GM18508 (cell line): ENCODE data around the gene DDX5.

Experiments used
- ATAC-seq: cut with Tn5 transposase; IDR thresholded peaks from one replicate; pipeline ENCODE4 v1.9.1; 2021; ENCODE audit warnings: moderate number of reproducible peaks; ENCODE audit not compliant: insufficient read depth, unreplicated experiment

The DDX5 gene

DNA sequence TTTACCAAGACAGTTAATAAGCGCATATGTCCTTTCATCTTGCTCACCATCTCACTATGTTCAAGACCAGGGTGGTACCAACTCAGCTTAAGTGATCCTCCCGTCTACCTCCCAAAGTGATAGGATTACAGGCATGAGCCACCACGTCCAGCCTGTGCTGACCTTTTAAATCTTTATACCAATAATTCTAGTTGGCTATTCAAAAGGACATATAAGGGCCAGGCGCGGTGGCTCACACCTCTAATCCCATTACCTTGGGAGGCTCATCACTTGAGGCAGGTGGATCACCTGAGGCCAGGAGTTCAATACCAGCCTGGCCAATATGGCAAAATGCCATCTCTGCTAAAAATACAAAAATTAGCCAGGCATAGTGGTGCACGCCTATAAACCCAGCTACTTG, 3.1 kb upstream of the DDX5 start:
- no peak for ATAC-seq

DNA sequence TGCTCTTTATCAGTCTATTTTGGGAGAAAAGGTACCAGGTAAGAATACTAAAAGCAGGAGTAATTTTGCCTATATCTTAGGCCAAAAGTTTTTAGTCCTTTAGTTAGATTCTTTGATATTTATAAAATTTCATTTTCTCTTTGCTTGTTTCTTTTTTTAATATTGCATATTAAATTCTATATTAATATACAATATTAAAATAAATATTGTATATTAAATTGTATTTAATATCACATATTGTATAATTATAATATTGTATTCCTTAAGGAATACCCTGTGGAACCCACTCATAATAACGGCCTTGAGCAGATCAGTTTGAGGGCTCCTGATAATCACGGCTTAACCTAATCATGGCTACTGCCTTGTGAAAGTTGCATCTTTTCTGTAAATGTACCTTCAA, 2.6 kb upstream of the DDX5 start:
- ATAC-seq: no peak

DNA sequence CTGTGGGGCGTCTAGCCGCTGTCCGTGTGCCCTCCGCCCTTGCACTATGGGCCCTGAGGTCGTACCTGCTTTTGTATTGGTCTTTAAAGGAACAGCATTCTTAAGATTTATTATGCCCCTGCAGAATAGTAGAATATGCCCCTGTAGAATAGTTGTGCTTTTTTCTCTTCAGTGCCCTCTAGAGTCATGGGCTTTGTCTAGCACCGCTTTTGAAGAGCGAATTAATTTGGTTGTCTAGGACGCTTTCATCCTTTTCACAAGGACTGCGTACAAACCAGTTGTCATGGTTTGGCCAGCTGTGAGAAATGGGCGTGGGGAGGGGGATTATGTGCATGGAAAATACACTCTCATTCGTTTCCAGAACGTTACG, 1.3 kb upstream of the DDX5 start:
- peak; percentile 9 for ATAC-seq

DNA sequence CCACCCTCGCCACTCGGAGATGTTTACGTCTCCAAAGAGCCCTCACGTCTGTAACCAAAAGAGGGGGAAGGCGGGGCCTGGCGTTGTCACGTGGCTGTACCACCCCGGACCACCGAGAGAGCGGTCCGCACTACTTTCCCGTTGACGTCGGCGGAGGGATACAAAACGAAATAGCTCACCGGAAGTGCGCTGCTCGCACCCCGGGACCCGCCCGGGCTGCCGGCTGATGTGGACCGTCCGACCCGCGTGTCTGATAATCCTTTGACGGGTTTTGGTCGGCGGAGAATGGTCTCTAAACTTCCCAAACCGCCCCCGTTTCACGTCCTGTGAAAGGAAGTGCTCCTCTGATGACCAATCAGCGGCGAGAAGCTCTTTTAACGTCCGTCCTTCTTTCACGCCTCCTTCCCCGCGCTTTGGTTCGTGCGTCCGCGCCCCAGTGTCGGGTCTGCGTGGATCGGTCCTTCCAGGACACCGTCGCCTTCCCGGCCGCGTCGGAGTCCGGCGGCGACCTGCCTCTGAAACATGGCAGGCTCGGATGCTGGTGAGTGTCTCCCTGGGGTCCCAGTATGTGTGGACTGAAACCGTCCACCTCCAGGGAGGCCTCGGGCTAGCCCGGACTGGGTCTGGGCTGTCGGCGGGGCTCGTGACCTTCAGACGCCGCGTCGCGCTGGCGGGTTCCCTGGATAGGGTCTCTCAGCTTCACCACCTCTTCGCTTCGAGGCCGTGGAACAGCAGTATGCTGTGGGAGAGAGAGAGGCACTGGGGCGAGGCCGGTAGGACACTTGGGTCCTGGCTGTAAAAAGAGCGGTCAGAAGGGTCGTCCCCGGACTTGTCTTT, 705 bp upstream of the DDX5 start, which contains the start of gene CEP95:
Gene CEP95, plus strand, starts transcription at position 402 of the 837 bp plus-strand sequence. Its CDS starts 121 bp downstream, at position 523.
- ATAC-seq: peak; percentile 32

DNA sequence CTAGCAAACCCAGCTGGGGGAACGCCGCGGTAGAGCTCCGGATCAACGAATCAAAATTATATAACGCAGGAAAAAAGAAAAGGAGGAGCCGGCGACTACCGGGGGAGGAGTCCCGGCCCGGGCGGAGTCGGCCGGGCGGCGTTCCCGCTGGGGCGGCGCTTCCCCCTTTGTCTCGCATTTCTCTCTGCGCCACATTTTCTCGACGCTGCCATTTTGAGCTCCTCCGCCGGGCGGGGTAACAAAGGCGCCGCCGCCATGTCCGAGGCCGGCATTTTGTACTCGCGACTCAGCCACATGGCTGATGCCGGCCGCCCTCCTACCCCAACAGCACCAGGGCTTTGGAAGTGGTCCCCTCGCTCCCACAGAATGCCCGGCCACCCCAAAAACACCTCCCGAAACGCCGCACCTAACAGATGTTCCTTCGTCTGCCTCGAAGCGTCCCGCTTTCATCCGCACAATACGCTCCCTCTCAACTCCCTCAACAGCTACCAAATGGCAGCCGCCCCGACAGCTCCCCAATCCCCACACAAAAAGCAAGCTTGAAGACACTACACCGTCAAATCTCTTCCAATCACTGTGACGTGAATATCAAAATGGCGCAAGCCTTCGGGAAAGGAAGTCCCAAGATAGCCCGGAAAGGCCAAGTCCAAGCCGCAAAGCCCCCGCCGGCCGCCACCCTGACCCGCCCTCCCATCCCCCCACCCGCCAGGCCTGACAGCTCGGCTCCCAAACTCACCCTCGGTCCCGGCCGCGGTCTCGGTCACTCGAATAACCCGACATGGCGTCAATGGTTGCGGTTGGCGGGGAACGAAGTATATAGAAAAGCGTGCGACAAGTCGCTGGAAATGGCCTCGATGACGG, 519 bp downstream of the DDX5 start:
- no peak for ATAC-seq

DNA sequence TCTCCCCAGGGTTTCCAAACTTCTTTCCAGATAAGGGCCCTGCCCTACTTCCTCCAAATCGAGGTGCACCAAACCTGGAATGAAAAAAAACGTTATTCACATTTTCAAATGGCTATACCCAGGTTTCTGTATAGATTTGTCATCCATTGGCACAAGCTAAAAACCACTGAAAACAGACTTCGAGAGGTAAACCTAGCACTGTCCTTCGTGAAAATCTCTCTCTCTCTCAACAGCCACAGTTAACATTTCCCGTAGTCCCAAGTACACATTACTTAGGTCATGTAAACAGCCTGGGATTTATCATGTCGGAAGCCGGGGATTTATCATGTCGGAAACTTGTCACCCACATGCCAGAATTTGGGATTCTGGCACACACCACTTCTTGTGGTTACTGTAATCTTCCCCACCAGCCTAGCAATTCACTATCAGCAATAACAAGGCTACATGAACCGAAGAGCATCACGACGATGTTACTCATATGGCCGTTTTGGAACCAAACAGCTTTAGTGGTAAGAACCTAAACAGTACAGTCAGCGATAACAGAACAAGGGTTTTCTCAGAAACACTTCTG, 1.2 kb downstream of the DDX5 start:
- ATAC-seq: no peak

DNA sequence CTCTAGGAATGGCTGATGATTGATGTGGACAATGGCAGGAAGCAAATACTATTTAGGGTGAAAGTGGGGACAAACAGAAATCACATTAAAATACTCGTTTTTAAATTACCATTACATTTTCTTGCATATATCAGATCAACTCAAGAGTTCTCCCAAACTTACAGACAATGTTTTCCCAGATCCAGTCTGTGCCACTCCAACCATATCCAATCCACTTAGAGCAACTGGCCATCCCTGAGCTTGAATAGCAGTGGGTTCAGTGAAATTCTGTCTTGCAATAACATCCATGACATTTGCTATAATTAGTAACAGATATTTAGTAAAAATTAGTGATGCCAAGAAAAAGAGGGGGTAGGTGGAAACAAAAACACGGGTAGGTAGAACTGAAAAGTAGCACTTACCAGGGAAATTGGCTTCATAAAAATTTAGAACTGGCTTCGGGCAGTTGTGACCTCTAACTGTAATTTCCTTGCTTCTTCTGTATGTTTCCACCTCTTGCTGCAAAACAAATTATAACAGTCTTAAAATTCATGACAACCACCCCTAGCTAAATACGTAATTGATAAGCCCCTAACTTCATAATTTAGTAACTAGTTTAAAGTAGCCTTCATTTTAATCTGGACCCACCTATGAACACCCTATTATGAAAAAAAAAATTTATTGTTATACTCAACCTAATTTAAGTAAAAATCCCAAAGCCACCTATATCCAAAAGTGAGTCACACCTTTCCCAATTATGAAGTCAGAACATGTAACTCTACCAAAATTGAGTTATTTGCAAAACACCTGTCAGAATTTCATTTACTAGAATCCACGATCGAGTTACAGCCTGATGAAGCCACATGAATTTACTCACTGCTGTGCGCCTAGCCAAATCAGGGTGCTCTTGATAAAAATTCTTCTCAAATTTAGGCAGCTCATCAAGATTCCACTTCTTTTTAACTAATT, 2.0 kb downstream of the DDX5 start:
- ATAC-seq: no peak

DNA sequence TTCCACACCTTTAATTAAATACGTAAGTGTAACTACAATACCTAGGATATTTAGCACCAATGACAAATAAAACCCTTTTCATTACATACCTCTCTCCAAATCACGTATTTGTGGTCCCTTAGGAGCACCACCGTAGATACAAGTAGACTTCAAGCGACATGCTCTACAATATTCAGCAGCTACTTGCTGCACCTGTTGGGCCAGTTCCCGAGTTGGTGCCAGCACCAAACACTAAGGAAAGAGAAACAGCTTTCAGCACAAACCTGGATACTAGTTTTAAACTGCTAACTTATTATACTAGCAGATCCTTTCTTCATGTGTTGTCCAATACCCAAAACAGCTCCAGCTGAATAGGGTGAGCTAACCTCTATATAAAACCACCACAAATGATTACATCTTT, 2.7 kb downstream of the DDX5 start:
- no peak for ATAC-seq

DNA sequence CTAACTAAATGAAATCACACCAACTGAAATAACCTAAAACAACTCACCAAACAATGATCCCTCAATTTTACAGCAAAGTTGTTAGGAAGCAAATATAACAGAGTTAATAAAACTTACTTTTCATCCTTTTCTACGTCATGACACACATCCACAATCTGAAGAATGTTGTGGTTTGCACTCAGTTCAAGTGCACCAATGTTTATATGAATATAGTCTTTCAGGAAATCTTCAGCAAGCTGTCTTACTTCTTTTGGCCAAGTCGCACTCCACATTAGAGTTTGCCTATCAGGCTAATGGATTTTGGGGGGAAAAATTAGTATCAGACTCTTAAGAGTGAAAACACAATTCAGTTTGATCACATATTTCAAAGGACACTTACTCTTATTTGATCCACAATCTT, 3.3 kb downstream of the DDX5 start:
- ATAC-seq: no peak

DNA sequence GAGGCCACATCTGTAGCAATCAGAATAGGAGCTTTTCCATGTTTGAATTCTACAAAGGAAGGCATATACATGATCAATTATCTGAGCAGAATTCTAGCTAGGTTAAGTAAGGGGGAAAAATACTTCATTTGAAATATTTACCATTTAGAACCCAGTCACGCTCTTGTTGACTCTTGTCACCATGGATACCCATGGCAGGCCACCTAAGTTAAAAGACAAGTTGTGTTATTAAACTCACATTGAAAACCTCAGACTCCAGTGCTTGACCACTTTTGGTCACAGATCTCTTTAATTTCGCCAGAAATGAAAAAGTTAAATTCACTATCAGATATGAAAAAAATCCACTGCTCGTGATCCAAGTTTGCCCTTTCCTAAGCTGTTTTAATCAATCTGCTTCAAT, 4.1 kb downstream of the DDX5 start:
- no peak for ATAC-seq

DNA sequence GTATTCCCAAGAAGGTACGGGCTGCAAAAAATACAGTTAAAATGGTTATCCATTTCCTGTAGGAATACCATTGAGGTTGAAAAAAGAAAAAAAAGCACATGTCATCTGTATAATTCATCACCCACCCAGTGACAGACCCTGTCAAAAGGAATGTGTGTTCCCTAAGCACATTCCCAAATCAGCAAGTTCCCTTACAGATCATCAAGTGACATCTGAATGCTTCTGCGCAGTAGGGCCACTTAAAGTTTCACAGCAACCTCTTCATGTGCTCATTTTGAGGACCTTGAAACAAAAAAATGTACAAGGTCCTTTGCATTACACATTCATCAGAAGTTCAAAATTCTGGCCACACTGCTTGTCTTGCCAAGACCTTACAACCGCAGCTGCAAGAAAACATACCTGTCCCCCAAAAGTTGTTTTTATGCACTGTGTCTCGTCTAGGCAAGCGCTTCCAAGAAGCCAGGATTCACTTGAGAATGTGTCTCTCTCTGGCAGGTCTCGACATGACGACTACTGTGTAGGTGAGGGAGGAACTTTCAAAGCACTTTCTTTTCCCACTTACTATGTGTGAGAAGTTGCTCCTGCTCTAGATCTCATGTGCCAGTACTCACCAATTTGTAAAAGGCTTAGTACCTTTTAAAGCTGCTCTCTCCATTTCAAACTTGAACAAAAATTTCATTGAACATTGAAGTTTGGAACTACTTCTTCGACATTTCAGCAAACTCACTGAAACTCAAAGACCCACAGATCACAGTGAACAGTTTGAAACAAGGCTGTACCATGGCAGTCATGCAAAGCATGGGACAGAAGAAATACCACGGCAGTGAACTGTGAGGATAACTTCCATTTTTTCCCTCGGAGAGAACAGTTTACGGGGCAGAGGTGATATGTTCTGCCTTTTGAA, 5.0 kb downstream of the DDX5 start:
- ATAC-seq: no peak

DNA sequence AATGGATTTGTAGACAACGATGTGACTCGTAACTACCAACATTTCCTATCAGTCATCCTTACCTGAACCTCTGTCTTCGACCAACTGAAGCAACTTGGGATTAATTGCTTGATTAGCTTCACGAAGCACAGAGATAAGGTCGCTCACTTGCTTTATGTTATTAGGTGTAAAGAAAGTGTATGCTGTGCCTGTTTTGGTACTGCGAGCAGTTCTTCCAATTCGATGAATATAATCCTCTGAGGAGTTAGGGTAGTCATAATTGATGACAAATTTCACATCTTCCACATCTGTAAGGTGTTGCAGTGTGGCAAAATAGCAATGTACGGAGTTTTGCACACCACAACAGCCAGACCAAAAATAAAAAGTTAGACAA, 5.6 kb downstream of the DDX5 start:
- no peak for ATAC-seq

DNA sequence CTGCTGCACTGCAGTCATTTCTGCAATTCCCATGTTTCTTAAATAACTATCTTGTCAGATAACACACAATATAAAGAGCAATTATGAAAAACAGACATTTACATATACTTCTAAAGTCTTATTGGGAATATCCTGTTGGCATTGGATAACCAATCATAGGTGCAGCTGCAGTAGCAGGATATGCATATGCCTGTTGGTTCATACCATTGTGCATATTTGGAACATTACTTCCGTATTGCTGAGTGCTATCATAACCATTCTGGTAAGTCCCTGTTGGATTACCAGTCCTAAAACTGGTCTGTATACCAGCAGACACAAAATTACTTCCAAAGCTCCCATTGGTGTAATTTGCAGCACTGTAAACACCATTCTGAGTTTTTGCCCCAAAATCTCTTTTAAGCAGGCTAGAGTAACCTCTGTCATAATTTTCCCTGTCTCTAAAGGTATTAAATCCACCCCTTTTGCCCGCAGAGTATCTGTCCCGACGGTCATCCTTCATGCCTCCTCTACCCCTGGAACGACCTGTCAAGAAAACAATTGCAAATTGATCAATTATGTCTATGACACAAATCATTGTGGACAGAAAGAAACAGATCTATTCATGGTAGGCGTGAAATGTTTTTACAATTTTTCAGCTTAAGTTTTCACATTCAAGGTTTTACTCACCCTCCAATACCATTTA, 6.1 kb downstream of the DDX5 start:
- ATAC-seq: no peak

DNA sequence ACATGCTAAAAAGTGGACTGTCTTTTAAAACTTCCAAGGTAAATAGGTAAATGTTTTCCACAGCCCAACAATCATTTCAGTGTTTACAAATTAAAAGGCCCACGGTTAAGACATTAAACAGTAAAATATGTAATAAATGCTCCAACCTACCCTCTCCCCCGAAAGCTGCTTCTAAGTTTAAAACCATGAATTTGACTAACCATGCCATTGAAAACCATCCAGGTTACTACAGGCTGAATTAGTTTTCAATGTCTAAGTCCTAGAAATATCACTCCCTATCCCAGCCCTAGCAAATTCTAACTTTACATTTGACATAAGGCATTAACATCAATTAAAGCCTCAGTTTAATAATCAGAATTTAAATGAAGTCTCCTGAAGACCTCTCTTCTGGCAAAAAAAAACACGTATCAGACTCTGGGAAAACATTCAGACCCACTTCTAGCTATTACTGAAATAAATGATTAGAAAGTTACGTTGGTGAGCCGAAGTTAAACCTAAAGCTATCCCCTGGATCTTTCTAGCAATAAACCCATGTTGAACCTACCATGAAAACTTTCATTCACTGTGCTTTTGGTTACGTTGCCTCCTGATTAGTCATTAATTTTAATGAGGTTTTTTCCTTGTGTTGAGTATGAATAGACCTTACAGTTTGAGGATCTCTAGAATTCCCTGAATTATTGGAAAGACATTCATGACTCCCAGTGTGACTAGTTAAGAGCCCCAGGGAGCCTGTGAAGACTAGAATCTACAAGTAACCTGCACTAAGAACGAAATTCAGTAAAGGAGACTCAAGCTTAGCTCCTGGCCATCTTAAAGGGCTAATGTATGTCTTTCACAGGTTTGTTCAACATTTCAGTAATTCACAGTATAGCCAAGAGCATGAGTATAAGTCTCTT, 7.5 kb downstream of the DDX5 start:
- no peak for ATAC-seq

DNA sequence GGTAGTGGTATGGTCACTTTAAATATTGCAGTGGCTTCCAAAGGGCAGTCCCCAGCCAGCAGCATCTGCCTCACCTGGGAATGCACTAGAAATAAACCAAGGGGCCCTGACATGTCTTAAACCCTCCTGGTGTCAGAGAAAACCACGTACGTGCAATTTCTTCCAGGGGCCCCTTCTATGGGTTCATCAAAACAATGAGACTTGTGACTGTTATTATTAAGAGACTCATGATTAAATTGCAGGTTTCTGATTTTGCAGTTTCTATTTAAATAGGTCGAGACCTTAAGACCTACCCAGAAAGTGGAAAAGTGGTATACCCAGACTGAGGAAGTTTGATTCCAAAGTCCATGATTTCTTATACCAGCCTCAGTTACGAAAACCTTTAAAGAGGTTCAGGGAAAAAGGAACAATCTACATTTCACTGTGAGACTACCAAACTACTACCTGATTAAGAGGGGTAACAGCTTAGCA, 8.5 kb downstream of the DDX5 start:
- ATAC-seq: no peak

DNA sequence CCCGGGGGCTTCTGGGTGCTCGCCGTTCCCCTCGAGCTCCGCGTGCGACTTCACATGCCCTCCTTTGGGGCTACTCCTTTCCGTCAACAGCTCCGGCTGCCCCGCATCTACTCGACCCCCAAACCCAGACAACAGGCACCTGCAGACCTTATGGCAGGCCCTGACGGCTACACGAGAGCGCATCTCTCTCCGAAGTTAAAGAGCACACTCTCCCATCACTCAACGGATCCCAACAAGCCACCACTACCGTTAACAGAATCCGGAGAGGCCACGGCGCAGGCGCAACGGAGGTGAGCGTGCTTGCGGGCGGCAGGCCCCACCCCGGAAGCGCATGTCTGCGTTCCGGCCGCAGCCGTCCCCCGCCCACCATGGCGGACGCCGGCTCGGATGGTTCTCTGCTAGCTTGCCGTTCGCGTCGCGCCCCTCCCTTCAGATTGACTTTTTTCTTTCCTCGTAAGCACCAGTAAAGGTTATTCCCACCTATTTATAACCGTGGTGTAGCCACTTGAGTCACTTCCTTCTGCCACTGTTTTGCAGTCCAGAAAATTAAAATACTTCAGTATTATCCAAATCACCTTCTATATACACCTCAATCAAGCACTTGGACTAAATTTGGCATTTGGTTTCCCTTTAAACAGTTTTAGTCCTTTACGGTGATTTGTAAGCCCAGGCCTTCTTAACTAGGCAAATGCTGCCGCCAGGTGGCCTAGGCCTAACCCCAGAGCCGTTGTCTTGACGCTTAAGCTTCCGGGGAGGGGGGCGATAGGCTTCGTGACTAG, 9.1 kb downstream of the DDX5 start, which contains the start of gene POLG2:
Gene POLG2, minus strand, starts transcription at position 269 of the 779 bp plus-strand sequence. Its CDS starts 86 bp downstream, at position 183.
- peak; percentile 48 for ATAC-seq
